ENCODE measurements around the gene HMCN2.
A peak's percentile ranks its signal among the peaks of the same experiment; 100 is the strongest.
"Not testable (repeated sequence)": the region's sequence is repeated elsewhere in the genome, so short reads cannot be mapped to it uniquely, and the experiment has no call there.

Gene HMCN2

DNA sequence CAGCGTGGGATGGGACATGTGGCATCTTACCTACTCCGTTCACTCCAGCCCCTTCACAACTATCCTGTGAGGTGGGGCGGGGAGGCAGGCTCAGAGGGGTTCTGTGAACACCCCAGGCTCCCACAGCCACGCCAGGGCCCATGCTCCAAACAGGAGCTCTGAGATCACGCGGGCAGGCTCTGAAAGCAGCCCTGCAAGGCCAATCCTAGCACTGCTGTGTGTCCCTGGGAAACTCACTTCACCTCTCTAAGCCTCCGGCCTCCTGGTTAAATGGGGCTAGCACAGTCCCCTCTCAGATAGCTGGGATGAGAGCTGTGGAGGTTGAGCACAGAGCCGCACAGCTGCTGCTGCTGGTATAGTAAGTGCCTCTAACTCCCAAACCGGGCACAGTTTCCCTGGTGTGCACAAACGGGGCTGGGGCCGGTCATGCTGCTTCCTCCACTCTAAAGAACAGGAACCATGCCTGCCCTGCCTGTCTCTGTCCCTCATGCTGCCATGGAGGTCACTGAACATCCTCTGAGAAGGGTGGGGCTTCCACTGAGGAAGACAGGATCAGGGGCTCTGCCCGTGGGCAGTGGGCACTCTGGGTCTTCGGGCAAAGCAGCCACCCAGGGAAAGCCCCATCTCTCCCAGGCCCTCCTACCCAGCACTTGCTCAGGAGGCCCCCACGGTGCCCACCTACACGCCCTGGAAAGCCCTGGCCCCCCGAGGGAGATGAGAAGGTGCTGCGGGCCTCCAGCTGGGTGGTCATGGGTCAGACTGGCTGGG is 166.2 kb downstream of the HMCN2 start:
- DNase-seq (ENCODE audit: low read depth in 2 of 2), result no peak

DNA sequence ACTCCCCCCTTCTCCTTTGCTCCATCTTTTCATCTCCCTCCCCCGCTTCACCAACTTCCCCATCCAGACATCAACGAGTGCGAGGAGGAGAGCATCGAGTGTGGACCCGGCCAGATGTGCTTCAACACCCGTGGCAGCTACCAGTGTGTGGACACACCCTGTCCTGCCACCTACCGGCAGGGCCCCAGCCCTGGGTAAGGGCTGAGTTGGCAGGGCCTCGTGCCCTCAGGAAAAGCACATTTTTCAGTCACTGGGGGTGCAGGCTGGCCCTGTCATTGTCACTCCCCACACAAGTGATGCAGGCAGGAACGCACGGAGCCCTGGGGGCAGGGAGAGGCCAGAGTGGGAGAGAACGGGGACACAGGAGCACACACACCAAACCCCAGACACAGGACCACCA is 166.8 kb downstream of the HMCN2 start:
- no peak for DNase-seq (ENCODE audit: low read depth in 2 of 2)

DNA sequence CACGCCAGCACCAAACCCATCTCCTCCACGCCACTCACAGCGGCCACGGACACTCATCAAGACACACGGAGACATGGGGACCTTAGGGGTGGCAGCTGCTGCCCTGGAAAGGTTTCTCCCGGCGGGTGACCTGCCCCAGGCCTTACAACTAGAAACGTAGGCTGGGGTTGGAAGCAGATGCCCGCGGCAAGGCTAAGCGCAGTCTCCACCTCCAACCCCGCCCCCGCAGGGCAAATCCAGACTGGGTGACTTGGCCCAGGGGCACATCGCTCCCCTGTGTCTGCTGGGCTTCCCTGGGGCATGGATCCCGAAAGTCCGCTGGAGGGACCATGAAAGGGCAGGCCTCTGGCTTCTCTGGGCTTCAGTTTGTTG is 167.2 kb downstream of the HMCN2 start:
- no peak for DNase-seq (ENCODE audit: low read depth in 2 of 2)

GRCh38 chr9:130433168-130433946 is 167.8 kb downstream of the HMCN2 start:
- DNase-seq (ENCODE audit: low read depth in 2 of 2), result peak in 1 of 2 donors; percentile 18

DNA sequence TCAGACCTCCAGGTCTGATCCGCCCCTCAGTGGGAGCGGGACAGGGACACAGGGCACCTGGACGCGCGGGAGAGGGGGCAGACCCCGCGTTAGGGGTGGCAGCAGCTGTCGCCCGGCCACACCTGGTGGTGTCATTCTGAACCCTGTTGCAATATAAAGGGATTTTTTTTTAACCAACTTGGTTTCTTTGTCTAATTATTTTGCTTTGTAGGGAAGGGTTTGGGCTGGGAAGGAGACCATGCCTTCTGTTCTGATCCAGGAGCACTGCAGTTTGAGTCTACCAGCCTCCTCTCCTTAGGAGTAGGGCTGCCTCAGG is 168.3 kb downstream of the HMCN2 start:
- DNase-seq (ENCODE audit: low read depth in 2 of 2), result no peak

DNA sequence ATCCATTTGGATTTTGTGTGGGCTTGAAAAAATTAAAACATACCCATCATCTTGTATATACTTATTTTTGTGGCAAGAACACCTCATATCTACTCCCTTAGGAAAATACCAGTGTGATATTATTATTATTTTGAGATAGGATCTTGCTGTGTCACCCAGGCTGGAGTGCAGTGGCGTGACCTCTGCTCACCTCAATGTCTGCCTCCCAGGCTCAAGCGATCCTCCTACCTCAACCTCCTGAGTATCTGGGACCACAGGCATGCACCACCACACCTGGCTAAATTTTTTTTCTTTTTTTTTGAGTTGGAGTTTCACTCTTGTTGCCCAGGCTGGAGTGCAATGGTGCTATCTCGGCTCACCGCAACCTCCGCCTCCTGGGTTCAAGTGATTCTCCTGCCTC is 169.1 kb downstream of the HMCN2 start:
- not testable (repeated sequence) for DNase-seq (ENCODE audit: low read depth in 2 of 2)

GRCh38 chr9:130437011-130437789 is 171.6 kb downstream of the HMCN2 start:
- DNase-seq (ENCODE audit: low read depth in 2 of 2), result no peak

DNA sequence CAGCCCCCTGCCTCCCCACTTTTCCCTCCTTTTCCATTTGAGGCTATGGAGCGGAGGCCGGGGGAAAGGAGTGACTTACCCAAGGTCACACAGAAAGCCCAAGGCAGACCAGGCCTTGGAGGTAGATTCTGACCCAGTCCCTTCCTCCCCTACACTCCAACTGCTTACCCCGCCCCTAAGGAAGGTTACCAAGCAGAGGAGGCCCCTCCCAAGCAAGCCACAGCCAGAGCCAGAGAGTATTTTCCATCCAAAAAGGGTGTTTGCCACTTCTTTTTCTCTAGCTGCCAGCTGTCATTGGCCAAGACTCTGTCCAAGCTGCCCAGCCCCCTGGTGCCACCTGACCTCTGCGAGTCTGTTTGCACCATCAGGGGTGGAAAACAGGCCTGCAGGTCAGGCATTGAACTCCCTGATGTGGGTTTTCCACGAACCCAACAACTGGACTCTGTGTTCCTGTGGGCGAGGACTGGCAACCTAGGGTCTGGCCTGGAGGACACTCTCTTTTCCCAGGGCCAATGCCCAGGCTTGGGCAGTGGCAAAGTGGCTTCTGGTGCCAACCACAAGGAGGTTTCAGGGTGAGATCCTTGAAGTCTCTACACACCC is 172.9 kb downstream of the HMCN2 start:
- DNase-seq (ENCODE audit: low read depth in 2 of 2), result no peak

GRCh38 chr9:130441031-130441430 is 175.5 kb downstream of the HMCN2 start:
- no peak for DNase-seq (ENCODE audit: low read depth in 2 of 2)

- no peak for DNase-seq (ENCODE audit: low read depth in 2 of 2)
These were observed 177.3 kb downstream of the HMCN2 start for GRCh38 chr9:130442746-130443455.

GRCh38 chr9:130443456-130443801 is 177.9 kb downstream of the HMCN2 start:
- DNase-seq (ENCODE audit: low read depth in 2 of 2), result no peak

GRCh38 chr9:130443840-130444492 is 178.4 kb downstream of the HMCN2 start:
- no peak for DNase-seq (ENCODE audit: low read depth in 2 of 2)

- DNase-seq (ENCODE audit: low read depth in 2 of 2), result peak in 1 of 2 donors; percentile 63
These were observed 179.1 kb downstream of the HMCN2 start, which contains the start of gene ASS1 for GRCh38 chr9:130444565-130445221. Gene ASS1, plus strand, starts transcription at chr9:130444961. Its CDS starts 7,268 bp downstream, at chr9:130452229.

GRCh38 chr9:130445268-130445983 is 179.9 kb downstream of the HMCN2 start:
- DNase-seq (ENCODE audit: low read depth in 2 of 2), result no peak

- no peak for DNase-seq (ENCODE audit: low read depth in 2 of 2)
These were observed 180.7 kb downstream of the HMCN2 start for GRCh38 chr9:130446101-130446861.

- DNase-seq (ENCODE audit: low read depth in 2 of 2), result no peak
These were observed 181.7 kb downstream of the HMCN2 start for GRCh38 chr9:130447193-130447816.

DNA sequence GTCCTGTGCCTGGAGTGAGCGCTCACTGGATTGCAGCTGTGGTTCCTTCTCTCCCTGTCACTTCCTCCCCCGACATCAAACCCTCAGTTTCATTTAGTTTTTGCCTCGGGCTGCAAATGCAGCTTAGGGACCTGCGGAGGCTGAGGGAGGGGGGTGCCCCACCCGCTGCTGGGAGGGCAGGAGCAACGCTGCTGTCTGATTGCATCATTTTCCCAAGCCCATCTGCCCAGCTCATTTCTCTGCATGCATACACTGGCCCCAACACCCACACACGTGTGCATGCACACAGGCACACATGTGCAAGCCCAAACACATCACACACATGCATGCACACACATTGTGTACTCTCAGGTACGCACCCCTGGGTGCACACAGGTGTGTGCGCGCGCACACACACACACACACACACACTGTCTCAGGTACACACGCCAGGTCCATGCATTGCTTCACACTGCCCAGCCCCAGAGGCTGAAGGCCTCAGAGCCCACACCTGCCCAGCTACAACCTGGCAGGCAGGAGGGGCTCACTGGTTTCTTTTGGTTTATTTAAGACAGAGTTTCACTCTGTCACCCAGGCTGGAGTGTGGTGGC is 182.6 kb downstream of the HMCN2 start:
- no peak for DNase-seq (ENCODE audit: low read depth in 2 of 2)
